Keratinocyte (primary cell): Measurements from ENCODE around the gene TCF21.

Experiments
- CTCF ChIP-seq, 3 experiments: IDR thresholded peaks in 1 of 3; conservative IDR thresholded peaks in 1 of 3; optimal IDR thresholded peaks in 1 of 3; 2 replicates in 2 of 3; 3 replicates in 1 of 3; pipeline versions ENCODE3 to v1.5.1; 2011; ENCODE audit warnings: low read length in 3 of 3, mild to moderate bottlenecking in 3 of 3, moderate library complexity in 2 of 3, control low read depth in 1 of 3, inconsistent platforms in 1 of 3; ENCODE audit not compliant: insufficient read depth in 2 of 3; ENCODE audit errors: extremely low read depth in 1 of 3
- EZH2 ChIP-seq: IDR thresholded peaks from one replicate; pipeline ENCODE4 v1.6.1; 2012; ENCODE audit warnings: inconsistent platforms, mild to moderate bottlenecking, low read length, moderate library complexity

GRCh38 chr6:133906050-133906449 is 17.1 kb downstream of the TCF21 start:
- TF ChIP-seq EZH2, result no peak
- no peak for TF ChIP-seq CTCF (optimal IDR thresholded peaks at IDR 0.05 in 1 of 3, IDR thresholded peaks at IDR 0.05 in 1 of 3, conservative IDR thresholded peaks at IDR 0.05 in 1 of 3; ENCODE audit: extremely low read depth in 1 of 3, insufficient read depth in 2 of 3, low read length in 3 of 3)
